Activated CD4-positive, alpha-beta T cell treated with anti-CD3 and anti-CD28 coated beads for 1 hour (primary cell): ENCODE results near the gene CRYBB2.
"Not testable (repeated sequence)": the region's sequence is repeated elsewhere in the genome, so short reads cannot be mapped to it uniquely, and the experiment has no call there.

Experiments used
- DNase-seq: peaks from one replicate; pipeline ENCODE4 v3.0.0-alpha.2; 2020

The CRYBB2 gene, protein sequence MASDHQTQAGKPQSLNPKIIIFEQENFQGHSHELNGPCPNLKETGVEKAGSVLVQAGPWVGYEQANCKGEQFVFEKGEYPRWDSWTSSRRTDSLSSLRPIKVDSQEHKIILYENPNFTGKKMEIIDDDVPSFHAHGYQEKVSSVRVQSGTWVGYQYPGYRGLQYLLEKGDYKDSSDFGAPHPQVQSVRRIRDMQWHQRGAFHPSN

GRCh38 chr22:25219211-25219689, at the start of gene CRYBB2:
TSS of gene CRYBB2 (plus strand) at chr22:25219639. CDS start at chr22:25221430, 1,791 bp downstream.
- no peak for DNase-seq

GRCh38 chr22:25170426-25170980, 48.9 kb upstream of the CRYBB2 start:
- no peak for DNase-seq

- DNase-seq = peak; percentile 11
Observed at GRCh38 chr22:25172153-25172552, 47.3 kb upstream of the CRYBB2 start.

DNA sequence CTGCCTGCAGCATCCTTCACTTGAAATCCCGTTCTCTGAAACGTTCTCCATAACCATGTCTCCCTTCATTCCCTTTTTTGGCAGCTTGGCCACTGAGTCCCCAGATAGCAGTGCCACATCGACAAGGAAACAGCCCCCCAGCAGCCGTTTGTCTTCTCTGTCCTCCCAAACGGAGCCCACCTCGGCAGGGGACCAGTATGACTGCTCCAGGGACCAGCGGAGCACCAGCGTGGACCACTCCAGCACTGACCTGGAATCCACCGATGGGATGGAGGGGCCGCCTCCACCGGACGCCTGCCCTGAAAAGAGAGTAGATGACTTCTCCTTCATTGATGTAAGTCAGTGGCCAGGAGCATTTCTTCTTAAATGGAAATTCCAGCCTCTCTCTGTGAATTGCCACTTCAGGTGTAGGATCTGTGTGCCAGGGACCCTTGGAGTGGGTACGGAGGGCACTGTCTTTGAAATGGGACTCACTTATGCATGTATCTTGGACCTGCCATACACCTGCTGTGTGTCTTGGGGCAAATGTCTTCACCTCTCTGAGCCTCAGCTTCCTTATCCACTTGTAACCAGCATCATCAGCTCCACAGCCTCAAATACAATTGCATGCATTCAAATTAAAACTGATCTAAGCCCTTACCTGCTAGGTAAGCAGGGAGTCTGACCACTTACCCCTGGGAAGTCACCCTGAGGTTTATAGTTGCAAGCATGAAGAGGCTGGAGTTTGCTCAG, 45.1 kb upstream of the CRYBB2 start:
- no peak for DNase-seq

- no peak for DNase-seq
Observed at GRCh38 chr22:25174888-25175411, 44.5 kb upstream of the CRYBB2 start.

DNA sequence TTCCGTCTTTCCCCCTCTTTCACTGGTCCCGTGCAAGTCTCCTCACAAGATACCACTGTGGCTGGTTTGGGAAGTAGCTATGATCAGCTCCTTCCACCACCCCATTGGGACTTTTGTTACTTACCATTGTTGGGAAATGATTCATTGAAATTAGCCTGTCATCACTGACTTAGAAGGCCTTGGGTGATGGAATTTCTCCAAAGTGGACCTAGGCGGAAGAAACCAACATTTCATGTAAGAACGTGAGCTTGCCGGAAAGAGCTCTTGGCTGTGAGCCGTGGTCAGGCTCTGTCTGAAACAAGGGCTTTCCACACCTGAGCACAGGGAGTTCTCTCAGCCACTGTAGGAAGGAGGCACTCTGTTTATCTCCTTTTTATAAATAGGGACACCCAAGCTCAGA, 43.3 kb upstream of the CRYBB2 start:
- no peak for DNase-seq

DNA sequence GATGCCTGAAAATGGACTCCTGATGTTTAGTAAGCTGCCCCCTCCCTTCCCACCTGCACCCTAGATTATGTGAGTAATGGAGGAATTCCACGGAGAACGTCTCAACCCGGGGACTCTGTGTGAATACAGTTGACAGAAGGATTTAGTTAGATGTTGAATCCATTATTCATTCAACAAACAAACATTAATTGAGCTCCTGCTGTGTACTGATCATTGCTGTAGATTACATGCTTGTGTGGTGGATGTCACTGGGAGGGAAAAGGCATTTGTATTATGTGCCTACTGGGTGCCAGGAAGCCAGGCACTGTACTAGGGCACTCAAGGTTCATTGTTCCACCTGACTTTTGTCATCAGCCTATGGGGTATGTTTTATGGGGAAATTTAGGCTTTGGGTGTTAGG, 42.6 kb upstream of the CRYBB2 start:
- DNase-seq = no peak

GRCh38 chr22:25177226-25177625, 42.2 kb upstream of the CRYBB2 start:
- DNase-seq = no peak

GRCh38 chr22:25177895-25178294, 41.5 kb upstream of the CRYBB2 start:
- no peak for DNase-seq

DNA sequence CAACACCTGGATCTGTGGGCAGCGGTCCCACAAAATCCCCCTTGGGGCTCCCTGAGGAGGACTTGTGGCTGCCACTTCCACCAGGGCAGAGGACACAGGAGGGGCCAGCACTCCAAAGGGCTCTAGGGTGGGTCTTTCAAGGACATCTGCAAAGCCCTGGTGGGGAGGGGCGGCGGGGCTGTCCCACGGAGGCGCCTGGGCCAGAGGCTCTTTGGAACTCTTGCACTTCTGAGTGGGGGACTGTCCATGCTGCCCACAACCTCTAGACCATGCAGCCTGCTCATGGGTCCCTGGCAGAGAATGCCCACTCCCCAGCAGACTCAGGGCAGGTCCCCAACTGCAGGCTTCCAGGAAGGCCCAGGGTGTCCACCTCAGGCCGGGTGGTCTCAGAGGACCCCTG, 41.1 kb upstream of the CRYBB2 start:
- not testable (repeated sequence) for DNase-seq

- not testable (repeated sequence) for DNase-seq
Observed at GRCh38 chr22:25178869-25179631, 40.4 kb upstream of the CRYBB2 start.

- DNase-seq = no peak
Observed at GRCh38 chr22:25182131-25183110, 37.0 kb upstream of the CRYBB2 start.

DNA sequence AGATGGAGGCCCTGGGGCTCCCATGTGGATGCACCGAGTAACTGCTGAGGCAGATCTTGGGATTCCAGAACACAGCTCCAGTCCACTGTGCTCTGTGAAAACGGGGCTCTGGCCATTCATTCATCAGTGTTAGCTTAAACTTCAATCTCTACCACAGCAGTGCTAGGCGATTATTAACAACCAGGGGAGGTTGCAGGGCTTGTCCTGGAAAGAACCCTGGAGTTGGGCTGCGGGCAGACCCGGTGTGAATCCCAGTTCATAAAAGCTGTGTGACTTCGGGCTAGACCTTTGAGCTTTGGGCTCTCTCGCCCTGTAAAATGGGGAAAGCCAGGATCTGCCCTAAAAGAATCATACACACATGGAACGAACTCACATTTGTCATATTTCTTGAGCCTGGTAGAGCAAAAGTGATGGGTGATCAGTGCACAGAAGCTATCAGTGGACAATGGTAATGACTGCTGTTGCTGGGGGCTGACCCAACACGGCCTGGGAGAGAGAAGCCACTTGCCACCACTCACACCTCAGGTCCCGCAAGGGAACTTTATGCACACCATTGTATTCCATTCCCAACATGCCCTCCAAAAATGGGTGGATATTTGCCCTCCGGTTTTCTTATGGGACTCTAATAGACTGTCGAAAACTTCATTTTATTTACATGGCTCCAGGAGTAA, 35.4 kb upstream of the CRYBB2 start:
- DNase-seq = no peak

GRCh38 chr22:25186140-25186539, 33.3 kb upstream of the CRYBB2 start:
- no peak for DNase-seq

DNA sequence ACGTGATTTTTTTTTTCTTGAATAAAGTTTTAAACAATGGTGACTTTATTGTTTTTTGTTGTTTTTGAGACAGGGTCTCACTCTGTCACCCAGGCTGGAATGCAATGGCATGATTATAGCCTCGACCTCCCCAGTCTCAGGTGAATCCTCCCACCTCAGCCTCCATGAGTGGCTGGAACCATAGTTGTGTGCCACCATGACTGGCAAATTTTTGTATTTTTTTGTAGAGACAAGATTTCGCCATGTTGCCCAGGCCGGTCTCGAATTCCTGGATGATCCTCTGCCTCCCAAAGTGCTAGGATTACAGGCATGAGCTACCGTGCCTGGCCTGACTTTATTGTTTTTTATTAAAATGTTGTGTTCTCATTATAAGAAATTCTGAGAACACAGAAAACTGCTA, 32.0 kb upstream of the CRYBB2 start:
- DNase-seq = no peak

DNA sequence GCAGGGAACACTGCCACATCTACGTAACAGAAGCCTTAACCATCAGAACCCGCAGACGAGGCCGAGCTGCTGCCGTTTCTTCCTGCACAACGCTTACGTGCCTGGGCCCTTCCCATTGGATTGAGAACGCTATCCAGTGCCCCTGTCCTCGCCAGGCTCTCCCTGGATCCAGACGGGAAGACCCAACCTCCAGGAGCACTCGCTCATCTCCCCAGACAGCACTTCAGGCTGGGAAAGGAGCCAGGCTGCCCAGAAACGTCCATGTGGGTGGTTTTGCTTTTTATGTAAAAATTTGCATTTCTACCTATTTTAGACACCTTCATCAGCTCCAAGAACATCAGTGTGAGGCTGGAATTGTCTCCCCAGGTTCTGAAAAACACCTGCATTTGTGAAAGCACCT, 27.0 kb upstream of the CRYBB2 start:
- DNase-seq = no peak

GRCh38 chr22:25193130-25193529, 26.3 kb upstream of the CRYBB2 start:
- no peak for DNase-seq

- DNase-seq = no peak
Observed at GRCh38 chr22:25193548-25193947, 25.9 kb upstream of the CRYBB2 start.

DNA sequence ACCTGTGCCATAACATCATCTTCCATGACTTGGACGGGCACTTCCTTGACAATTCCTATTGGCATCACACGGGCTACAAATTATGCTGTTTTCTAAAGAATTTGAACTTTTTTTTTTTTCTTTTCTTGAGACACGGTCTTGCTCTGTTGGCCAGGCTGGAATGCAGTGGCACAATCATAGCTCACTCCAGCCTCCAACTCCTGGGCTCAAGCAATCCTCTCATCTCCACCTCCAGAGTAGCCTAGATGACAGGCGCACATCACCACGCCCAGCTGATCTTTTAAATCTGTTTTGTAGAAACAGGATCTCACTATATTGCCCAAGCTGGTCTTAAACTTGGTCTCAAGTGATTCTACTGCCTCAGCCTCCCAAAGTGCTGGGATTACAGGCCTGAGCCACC, 23.1 kb upstream of the CRYBB2 start:
- DNase-seq = no peak

DNA sequence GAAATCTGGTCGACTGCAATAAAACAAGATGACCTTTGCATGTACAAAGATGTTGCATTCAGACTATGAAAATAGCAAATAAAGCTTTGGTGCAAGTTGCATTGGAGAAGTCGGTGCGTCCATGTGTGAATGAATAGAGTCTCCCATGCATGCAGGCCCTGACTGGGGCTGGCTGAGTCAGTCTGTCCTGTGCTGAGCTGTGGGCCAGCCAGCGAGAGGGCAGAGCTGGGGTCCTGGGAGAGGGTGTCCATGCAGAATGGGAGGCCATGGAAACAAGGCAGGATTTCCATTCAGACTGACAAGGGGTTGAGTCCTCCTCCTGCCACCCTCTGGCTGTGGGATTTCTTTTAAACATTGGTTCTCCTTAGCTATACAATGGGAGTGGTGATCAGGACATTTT, 22.1 kb upstream of the CRYBB2 start:
- DNase-seq = no peak
